GM21526 (cell line): ENCODE results near the gene CYP27A1.

Source experiments
- ATAC-seq: cut with Tn5 transposase; IDR thresholded peaks from one replicate; pipeline ENCODE4 v1.9.1; 2021; ENCODE audit warnings: moderate library complexity; ENCODE audit not compliant: unreplicated experiment, low FRiP score

The CYP27A1 gene

DNA sequence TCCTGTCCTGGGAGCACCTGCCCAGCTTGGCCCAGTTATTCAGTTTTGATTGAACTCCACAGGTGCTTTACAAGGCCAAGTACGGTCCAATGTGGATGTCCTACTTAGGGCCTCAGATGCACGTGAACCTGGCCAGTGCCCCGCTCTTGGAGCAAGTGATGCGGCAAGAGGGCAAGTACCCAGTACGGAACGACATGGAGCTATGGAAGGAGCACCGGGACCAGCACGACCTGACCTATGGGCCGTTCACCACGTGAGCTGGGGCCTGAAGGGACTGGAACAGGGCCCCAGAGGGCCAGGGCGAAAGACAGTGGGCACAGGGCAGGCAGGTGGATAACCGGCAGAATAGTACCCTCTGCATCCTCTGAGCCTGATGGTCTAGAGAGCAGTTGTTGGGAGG lies 27.6 kb downstream of the CYP27A1 start:
- no peak for ATAC-seq

DNA sequence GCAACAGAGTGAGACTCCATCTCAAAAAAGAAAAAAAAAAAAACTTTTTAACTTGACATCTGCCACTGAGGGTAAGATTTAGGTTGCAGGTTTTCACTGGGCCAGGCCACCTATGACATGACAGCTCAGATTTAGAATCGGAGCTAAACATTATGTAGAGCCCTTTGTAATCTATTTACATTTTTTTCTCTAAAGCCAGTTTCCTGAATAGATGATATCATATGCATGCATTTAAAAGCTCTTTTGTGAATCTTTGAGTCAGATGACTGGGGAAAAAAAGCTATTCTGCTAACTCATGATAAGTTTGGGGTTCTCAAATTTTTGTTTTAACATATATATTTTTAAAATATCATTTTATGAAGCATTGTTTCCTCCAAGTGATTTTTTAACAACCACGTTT lies 28.3 kb downstream of the CYP27A1 start:
- ATAC-seq = no peak

DNA sequence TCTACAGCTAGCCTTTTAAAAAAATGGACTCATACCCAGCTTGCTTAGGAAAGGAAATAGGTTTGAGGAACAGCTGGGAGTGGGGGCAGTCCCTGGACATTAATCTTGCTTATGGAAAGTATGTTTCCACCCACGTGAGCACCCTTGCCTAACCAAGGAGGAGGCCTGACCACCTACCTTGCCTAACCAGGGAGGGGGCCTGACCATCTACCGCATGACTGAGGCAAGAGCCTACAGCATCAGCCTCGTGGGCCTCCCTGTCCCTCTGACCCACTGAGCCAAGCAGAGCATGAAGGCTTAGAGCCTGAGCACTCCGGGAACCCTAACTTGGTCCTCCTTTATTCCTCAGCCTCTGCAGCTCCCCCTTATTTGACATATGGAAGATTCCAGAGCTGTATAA lies 29.4 kb downstream of the CYP27A1 start:
- ATAC-seq = no peak

DNA sequence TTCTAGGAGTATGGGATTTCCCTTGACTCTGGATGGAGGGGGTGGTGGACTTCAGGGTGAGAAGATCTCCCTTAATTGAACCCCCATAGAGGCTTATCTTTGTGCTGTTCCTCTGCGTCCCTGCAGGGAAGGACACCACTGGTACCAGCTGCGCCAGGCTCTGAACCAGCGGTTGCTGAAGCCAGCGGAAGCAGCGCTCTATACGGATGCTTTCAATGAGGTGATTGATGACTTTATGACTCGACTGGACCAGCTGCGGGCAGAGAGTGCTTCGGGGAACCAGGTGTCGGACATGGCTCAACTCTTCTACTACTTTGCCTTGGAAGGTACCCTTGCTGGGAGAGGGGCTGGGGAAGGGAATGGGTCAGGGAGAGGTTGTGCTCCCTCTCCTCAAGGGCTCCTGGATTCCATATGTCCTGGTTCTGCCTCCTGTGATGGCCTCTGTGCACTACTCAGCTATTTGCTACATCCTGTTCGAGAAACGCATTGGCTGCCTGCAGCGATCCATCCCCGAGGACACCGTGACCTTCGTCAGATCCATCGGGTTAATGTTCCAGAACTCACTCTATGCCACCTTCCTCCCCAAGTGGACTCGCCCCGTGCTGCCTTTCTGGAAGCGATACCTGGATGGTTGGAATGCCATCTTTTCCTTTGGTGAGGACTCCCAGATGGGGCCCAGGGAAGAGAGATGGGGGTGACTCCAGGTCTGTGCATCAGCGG lies 30.3 kb downstream of the CYP27A1 start:
- no peak for ATAC-seq

DNA sequence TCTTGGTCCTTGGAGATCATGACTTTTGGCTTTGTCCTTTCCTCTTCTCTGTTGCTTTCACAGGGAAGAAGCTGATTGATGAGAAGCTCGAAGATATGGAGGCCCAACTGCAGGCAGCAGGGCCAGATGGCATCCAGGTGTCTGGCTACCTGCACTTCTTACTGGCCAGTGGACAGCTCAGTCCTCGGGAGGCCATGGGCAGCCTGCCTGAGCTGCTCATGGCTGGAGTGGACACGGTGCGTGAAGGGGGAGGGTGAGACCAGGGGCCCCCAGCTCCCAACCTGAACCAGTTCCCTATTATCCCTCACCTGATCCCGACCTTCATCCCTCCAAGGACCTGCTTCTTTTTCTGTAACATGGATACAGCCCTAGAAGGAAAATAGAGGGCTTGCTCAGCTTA lies 30.9 kb downstream of the CYP27A1 start:
- ATAC-seq = no peak

DNA sequence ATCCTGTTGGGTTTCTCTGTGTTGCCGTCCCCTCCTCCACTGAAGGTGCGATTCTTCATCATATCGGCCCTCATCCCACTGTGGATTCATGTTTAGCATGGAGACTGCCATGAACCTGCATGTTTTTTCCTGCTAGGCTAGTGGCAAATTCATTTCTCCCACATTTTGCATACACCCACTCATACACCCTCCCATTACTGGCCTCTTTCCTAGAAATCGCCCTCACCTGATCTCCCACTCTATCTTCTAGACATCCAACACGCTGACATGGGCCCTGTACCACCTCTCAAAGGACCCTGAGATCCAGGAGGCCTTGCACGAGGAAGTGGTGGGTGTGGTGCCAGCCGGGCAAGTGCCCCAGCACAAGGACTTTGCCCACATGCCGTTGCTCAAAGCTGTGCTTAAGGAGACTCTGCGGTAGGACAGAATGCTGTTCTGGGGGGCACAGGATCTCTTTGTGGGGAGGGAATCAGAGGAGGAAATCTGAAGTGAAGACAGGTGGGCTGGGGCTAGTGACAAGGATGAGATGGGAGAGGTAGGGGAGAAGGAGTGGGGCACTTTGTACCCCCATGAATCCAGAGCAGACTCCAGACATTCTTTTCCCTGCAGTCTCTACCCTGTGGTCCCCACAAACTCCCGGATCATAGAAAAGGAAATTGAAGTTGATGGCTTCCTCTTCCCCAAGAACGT lies 32.0 kb downstream of the CYP27A1 start:
- no peak for ATAC-seq

DNA sequence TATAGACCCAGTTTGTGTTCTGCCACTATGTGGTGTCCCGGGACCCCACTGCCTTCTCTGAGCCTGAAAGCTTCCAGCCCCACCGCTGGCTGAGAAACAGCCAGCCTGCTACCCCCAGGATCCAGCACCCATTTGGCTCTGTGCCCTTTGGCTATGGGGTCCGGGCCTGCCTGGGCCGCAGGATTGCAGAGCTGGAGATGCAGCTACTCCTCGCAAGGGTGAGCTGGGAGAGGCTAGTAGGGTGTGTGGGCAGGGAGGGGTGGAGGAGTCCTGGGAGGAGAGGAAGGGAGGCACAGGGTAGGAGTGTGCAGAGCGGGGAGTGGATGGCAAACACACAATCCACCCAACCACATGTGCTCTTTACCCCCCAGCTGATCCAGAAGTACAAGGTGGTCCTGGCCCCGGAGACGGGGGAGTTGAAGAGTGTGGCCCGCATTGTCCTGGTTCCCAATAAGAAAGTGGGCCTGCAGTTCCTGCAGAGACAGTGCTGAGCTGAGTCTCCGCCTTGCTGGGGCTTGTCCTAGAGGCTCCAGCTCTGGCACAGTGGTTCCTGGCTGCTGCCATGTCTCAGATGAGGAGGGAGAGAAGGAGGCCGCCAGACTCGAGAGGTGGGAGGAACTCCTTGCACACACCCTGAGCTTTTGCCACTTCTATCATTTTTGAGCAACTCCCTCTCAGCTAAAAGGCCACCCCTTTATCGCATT lies 32.7 kb downstream of the CYP27A1 start:
- no peak for ATAC-seq

DNA sequence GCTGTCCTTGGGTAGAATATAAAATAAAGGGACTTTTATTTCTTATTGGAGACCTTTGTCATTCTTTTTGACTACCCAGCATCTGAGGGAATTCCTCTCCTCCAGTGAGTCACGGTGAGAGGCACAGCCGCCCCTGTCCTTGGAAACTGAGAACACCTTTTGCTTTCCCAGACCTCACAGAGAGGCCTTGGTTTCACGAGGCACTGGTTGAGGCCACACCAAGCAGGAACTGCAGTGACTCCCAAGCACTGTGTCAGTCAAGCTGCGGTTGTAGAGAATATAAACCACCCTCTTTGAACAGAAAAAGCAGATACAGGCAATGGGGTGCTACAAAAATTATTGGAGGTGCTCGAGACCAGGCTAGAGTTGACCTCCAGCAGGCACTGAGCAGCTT lies 33.3 kb downstream of the CYP27A1 start:
- no peak for ATAC-seq

DNA sequence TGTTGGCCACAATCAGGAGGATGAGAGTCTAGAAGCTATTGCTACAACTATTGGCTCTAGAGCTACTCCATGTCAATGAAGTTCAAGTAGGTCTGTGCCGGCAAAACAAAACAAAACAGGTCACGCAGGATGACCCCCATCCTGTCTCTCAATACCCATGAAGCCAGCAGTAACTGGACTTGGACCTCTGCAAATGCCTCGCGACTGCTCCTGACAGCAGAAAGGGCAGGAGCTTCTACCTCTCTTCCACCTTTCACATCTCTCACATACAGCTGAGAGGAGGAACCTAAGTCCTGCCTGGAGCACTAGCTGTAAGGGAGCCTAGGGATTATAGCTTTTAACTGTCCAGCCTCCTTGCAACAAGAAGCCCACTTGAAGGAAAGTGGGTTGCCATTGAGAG lies 33.7 kb downstream of the CYP27A1 start:
- no peak for ATAC-seq

DNA sequence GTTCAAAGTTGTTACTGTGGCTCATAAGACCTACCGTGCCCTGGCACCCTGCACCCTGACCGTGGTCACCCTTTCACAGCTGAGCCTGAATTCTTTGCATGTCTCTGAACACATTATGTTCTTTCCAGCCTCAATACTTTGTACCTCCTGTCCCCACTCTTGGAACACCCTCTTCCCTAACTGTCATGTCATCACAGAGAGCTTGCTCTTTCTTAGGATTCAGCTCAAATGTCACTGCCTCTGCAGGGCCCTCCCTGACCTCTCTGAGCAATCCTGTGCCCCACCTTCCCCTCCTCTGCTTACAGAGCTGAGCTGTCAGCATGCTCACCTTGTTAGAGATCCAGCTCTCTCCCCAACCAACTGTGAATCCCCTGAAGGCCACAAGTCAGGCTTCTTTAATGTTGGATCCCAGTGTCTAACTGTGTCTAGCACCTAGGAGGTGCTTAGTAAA lies 34.6 kb downstream of the CYP27A1 start:
- no peak for ATAC-seq

DNA sequence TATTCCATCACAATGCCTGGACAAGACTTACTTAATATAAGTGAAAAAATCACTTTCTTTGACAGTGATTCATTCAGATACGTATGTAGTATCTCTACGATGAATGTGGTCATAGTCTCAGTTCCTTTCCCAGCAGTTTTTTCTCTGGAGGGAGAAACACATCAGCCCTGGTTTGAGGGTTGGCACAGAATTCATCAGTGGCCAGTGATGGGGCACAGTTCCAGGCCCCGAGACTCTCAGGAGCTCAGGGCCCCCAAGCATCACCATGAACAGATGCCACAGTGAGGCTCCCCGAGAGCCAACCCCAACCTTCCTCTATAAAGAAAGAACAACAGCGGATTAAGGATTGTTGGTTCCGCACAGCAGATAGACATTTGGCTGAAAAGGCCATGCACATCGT lies 37.1 kb downstream of the CYP27A1 start:
- no peak for ATAC-seq

DNA sequence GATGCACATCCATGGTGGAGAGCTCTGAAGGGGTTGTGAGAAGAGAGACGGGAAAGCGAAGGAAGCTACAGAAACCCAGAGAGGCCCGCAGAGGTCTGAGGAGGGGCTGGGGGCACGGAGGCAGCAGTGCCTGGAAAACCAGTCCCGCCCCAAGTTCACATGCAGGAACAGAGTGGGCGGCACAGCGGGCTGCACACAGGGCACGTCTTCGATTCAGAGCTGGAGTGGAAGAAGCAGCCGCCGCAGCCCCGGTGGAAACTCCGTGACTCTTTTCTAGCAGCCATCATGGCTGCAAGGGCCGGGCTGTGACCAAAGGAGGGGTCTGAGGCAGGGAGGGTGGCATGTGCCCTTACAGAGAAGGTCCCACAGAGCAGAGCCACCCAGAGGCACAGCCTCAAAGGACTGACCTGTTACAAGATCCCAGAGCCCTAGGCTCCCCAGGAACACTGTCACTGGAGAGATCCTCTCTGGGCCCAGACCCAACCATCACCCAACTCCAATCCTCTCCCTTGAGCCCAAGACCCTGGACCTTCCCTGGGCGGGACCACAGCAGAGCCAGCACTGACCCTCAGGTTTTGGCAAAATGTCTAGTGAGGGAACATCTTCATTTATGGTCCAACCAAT lies 38.9 kb downstream of the CYP27A1 start:
- no peak for ATAC-seq

DNA sequence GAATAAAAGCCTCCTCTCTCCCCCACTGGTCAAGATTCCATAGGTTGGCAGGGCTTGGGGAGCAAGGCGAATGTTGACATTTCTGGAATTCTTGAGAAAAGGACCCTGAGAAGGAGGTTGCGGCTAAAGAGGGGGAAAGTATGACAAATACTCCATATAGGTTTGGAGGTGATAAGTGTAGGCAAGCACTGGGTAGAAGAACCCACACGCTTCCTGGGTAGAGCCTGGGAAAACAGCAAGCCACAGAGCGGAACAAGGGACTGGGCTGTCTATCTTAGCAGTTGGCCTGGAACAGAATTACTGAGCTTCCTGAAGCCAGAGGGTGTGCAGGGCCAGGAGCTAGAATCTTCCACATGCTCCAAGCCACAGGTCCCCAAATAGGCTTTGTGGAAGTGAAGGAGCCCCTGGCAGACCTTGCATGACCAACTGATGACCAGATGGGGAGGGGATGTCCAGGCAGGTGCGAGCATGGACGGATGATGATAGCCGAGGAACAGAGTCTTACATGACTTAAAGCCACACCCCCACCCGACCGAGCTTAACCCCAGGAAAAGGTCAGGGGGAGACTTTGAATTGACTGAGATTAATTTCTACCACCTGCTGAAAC lies 39.8 kb downstream of the CYP27A1 start:
- ATAC-seq = no peak

DNA sequence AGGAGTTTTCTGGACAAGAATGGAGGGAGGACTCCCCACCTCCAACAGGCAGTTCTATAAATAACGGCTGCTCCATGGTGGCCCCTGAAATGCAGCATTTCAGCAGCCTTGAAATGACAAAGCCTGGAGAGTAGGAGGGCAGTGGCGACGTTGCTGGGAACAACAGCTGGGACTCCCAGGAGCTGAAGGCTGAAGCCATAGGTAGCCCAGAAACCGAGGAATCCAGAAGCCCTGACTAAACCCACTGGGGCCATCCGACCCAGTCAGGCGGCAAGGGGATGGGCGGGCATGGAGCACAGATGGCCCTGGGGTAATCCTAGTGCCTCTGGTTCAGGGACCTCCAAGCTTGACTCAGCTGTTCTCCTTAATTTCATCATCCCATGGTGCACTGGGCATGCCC lies 40.7 kb downstream of the CYP27A1 start:
- no peak for ATAC-seq

DNA sequence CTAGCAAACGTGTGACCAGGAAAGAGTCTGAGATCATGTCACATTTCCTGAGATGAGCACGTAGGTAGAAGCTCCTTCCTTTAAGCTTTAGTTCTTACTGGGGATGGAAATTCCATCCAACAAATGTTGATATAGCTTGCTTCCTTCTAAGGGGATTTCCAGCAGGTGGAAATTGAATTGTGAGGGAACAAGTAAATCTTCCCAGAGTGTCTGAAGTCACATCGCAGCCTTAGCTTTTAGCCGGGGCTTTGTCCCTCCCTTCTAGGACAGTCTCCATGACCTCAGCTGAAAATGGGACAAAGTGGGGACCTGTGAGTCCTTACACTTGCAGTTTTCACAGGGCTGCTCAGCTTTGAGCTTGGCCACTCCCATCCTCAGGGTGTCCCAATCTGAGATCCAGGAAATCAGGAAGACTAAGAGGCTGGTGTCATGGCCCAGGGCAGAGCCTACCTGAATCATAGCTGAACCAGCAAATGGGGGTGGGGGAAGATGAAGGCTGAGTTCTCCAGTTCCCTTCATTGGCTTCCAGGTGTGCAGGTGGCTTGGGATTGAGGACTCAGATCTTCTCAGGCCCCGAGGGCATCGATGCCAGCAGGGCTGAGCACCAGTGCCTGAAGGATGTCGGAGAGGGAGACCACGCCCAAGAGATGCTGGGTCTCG lies 41.4 kb downstream of the CYP27A1 start:
- no peak for ATAC-seq

DNA sequence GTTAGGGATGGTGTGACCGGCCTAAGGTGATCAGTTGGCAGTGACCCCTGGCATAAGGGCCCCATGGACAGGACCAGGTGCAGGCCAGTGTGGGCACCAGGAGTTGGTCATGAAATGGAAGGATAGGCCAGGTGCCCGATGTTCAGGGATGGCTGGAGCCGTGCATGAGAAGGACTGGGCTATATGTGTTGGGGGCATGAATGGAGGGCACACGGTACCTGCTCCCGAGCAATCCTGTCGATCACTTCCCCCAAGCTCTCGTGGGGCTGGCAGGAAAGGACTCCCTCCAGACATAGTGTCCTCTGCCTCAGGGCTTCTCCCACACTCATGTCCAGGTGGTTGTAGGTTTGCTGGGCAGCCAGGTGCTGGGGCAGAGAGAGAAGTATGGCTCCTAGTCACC lies 42.1 kb downstream of the CYP27A1 start:
- ATAC-seq = no peak

DNA sequence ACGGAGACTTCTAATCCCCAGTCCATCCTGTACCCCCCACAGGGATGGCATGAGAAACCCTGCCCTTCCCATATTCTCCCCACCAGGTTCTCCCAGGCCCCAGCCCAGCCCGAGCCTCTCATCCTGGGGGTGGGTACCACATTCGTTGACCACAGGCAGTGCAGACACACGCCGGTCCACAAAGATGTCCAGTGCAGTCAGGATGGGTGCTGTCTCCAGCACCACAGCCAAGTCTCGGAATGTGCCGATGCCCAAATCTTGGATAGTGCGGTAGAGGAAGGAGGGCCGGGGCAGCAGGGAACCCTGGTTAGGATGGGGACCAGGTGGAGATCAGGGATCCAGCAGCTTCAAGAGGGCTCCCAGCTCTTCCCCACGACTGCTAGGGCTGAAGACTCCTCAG lies 44.8 kb downstream of the CYP27A1 start:
- no peak for ATAC-seq

DNA sequence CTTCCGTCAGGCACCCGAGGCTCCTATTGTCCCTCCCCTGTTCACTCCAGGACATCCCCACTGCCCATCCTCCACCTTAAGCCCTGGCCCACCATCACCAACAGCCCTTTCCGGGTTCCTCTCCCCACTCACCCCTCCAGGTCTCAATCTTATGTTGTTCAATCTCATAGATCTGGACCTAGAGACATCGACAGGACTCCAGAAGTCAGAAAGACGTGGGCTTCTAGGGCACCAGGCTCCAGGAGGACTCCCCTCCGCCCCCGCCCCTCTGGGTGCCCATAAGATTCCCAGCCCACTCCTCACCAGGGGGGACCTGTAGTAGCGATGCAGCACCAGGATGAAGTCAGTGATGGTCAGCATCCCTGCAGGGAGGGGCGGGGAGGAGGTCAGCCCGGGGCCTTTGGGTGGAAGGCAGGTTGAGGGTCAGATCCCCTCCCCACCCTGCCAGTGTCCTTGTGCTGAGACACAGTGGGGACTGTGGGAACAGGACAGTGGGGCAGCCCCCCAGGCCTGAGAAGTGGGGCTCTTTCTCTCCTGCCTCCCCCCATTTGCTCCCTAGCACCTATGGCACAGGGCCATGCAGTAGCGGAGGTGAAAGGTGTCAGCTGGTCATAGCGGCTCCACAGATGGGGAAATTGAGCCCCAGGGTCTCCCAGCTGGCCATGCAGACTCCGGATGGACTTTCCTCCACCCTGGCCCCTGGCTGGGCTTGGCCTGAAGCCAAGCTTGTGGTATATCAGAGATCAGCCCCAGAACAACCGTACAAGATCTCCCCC lies 45.9 kb downstream of the CYP27A1 start:
- no peak for ATAC-seq

DNA sequence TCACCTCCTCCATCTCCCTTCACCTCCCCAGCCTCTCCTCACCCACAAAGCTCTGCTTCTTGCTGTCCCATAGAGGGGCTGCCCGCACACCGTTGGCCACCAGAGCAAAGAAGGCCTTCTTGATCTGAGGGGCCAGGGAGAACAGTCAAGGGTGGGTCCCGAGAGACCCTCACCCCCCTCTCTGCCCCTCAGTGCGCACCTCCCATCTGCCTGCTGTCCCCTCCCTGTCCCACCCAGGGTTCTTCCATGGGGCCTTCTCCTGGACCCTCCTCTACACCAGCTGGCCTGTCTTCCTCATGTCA lies 46.5 kb downstream of the CYP27A1 start:
- ATAC-seq = no peak
